B cell (primary cell): ENCODE results near the gene UNC5A. TPM values are rescaled to one million over a fixed set of nuclear protein-coding genes. Genes with fewer than 3 reads are reported as not detected.

Experiments used
- ATAC-seq: fragments of 200-7000 bp; cut with Tn5 transposase; one replicate; pipeline ENCODE4 v1.10.0; 2021; ENCODE audit warnings: low read depth, mild to moderate bottlenecking, moderate number of reproducible peaks, moderate library complexity
- CTCF ChIA-PET: fragments of 350-600 bp; sonication (Branson Sonifier 250); formaldehyde crosslinking; loops from one replicate; lab custom pipeline; 2021; ENCODE audit warnings: antibody characterized with exemption, inconsistent platforms; lab: Charles Lee
- POLR2A ChIA-PET: fragments of 350-600 bp; sonication (Branson Sonifier 250); formaldehyde crosslinking; loops from one replicate; lab custom pipeline; 2021; ENCODE audit warnings: antibody characterized with exemption; lab: Charles Lee
- DNase-seq: peaks from one replicate; pipeline ENCODE4 v3.0.0; 2013
- H2AFZ ChIP-seq: 2 replicates; pipeline ENCODE4 v1.6.1; 2012; ENCODE audit warnings: mild to moderate bottlenecking, low read depth, low read length; ENCODE audit not compliant: insufficient read depth, poor library complexity, severe bottlenecking
- H3K27ac ChIP-seq, 2 donors: 1 replicate in 1 of 2; 2 replicates in 1 of 2; pipeline ENCODE4 v1.5.1; 2012 to 2013; ENCODE audit warnings: low read length in 2 of 2, mild to moderate bottlenecking in 2 of 2, moderate library complexity in 1 of 2
- H3K27me3 ChIP-seq, 4 experiments: fragments of 200-600 bp in 1 of 4; sonication (generic) in 1 of 4; replicated peaks in 1 of 4; 1 replicate in 2 of 4; 2 replicates in 2 of 4; pipeline versions ENCODE4 v1.6.1 to v1.7.0; 2013 to 2016; ENCODE audit warnings: low read length in 3 of 4, mild to moderate bottlenecking in 2 of 4, mixed read lengths in 1 of 4, moderate library complexity in 1 of 4; ENCODE audit not compliant: insufficient read depth in 4 of 4, control insufficient read depth in 3 of 4; ENCODE audit errors: control extremely low read depth in 1 of 4
- H3K36me3 ChIP-seq, 2 experiments: replicated peaks in 1 of 2; 1 replicate in 1 of 2; 2 replicates in 1 of 2; pipeline versions ENCODE4 v1.6.1 to v1.7.1; 2013; ENCODE audit warnings: low read length in 1 of 2; ENCODE audit not compliant: insufficient read depth in 2 of 2, control insufficient read depth in 1 of 2; ENCODE audit errors: control extremely low read depth in 1 of 2, extremely low read depth in 1 of 2
- H3K4me1 ChIP-seq, 2 donors: fragments of 200-600 bp in 1 of 2; sonication (generic) in 1 of 2; 1 replicate in 1 of 2; 2 replicates in 1 of 2; pipeline versions ENCODE4 v1.5.1 to v1.6.1; 2013 to 2017; ENCODE audit warnings: low read length in 2 of 2; ENCODE audit not compliant: control insufficient read depth in 2 of 2, insufficient read depth in 2 of 2
- H3K4me2 ChIP-seq: replicated peaks from 2 replicates; pipeline ENCODE3; 2012; ENCODE audit warnings: mild to moderate bottlenecking, low read depth, low read length; ENCODE audit not compliant: poor library complexity, severe bottlenecking
- H3K4me3 ChIP-seq, 5 experiments: fragments of 200-600 bp in 1 of 5; sonication (generic) in 1 of 5; 1 replicate in 3 of 5; 2 replicates in 2 of 5; pipeline versions ENCODE4 v1.5.1 to v1.7.0; 2011 to 2016; ENCODE audit warnings: low read length in 4 of 5, mild to moderate bottlenecking in 4 of 5, low read depth in 2 of 5, control low read depth in 1 of 5, moderate library complexity in 1 of 5; ENCODE audit not compliant: insufficient read depth in 1 of 5; ENCODE audit errors: control extremely low read depth in 1 of 5, extremely low read depth in 1 of 5
- H3K79me2 ChIP-seq: fragments of 200-600 bp; sonication (generic); one replicate; pipeline ENCODE4 v1.6.0; 2016; ENCODE audit warnings: low read length; ENCODE audit not compliant: control insufficient read depth, insufficient read depth
- H3K9ac ChIP-seq: fragments of 200-600 bp; sonication (generic); 2 replicates; pipeline ENCODE4 v1.6.1; 2017; ENCODE audit warnings: mild to moderate bottlenecking, low read length, moderate library complexity
- H3K9me3 ChIP-seq, 3 donors: one replicate each; pipeline versions ENCODE4 v1.6.1 to v1.7.1; 2013; ENCODE audit warnings: low read length in 2 of 3; ENCODE audit not compliant: control insufficient read depth in 2 of 3, insufficient read depth in 1 of 3; ENCODE audit errors: control extremely low read depth in 1 of 3
- H4K20me1 ChIP-seq: 2 replicates; pipeline ENCODE4 v1.6.0; 2012; ENCODE audit warnings: mild to moderate bottlenecking, low read length; ENCODE audit not compliant: insufficient read depth, control insufficient read depth, poor library complexity, severe bottlenecking
- H3K27ac Mint-ChIP-seq: one replicate; pipeline ENCODE4 v1.8.0; 2021; ENCODE audit warnings: mixed read lengths
- H3K27me3 Mint-ChIP-seq: one replicate; pipeline ENCODE4 v1.8.0; 2021; ENCODE audit warnings: mixed read lengths
- H3K4me1 Mint-ChIP-seq: one replicate; pipeline ENCODE4 v1.8.0; 2021; ENCODE audit warnings: mixed read lengths
- H3K4me3 Mint-ChIP-seq: one replicate; pipeline ENCODE4 v1.8.0; 2021; ENCODE audit warnings: mixed read lengths
- H3K9me3 Mint-ChIP-seq: one replicate; pipeline ENCODE4 v1.8.0; 2022; ENCODE audit warnings: mixed read lengths; ENCODE audit not compliant: insufficient read depth
- EZH2 ChIP-seq: IDR thresholded peaks from 2 replicates; pipeline ENCODE4 v1.6.1; 2012; ENCODE audit warnings: borderline replicate concordance, low read depth, mild to moderate bottlenecking, moderate library complexity, low read length; ENCODE audit not compliant: insufficient read depth, poor library complexity, severe bottlenecking
- WGBS: methylation state at CpG from one replicate; pipeline ENCODE4 v1.1.5; 2013; ENCODE audit warnings: missing lambda C conversion rate; ENCODE audit not compliant: insufficient coverage; 5-methylcytosine and 5-hydroxymethylcytosine counted together
- intact Hi-C: fragments of 100-400 bp; cut with micrococcal nuclease; formaldehyde crosslinking; loops from one replicate; pipeline ENCODE4 v1.10.0; 2022
- polyA plus RNA-seq: library from polyadenylated mRNA; depleted of rRNA; stranded (reverse); fragments of >200 nt; gene quantifications from 2 replicates; pipeline ENCODE4 v1.2.3, GENCODE V29; 2012
- total RNA-seq, 2 donors: library from RNA; stranded (reverse); fragments of 120-200 nt in 1 of 2; gene quantifications; 1 replicate in 1 of 2; 2 replicates in 1 of 2; pipeline versions ENCODE4 v1.2.3 to v1.2.4, GENCODE V29; 2013 to 2022
- TF ChIP-seq, protein P1 (sequence below): fragments of 200-600 bp; IDR thresholded peaks from one replicate; pipeline ENCODE4 v1.8.0; 2022; ENCODE audit warnings: antibody characterized with exemption, mild to moderate bottlenecking

Gene UNC5A
- total and polyA plus RNA-seq, 2 donors (not counting 1 experiment from before 2014, with no cell fraction given): not detected

DNA sequence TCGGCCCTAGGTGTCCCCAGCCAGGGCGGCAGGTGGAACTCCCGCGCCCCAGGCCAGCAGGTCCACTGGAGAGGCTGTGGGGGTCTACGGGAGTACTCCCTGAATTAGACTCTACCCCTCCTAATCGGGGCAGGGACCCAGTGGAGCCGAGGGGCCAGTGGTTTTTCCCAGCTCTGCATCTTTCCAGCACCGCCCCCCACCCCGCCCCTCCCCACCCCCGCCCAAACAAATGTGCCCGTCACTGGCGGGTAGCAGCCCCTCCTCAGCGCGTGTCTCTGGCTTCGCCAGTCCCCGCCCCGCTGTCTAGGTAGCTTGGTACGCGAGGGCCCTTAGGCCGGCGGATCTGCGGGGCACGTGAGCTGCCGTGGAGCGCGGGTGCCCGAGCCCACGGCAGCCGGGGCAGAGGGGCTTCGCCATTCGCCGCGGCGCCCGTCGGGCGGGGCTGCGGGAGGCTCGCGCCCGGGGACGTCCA is 7.0 kb downstream of the UNC5A start:
- DNase-seq: peak; percentile 21
- Histone ChIP-seq H3K79me2 (no peaks in the 10 kb centered on the region), H3K36me3 (no peaks in the 10 kb centered on the region), H3K27me3 (peaks cover 0 to 72% (median 20%) of the 10 kb centered on the region in 4 experiments), H2AFZ (peak overlapping the region; percentile 45), H3K27ac (no peak overlapping the region), H3K4me2 (peak overlapping the region; percentile 76), H3K4me1 (peaks cover 7 to 8% of the 10 kb centered on the region in 2 donors), H3K9me3 (peaks cover 0 to 7% (median 0%) of the 10 kb centered on the region in 3 donors), H3K9ac (peak overlapping the region; percentile 45), H3K4me3 (peak overlapping the region in 2 of 5 experiments; percentile 25 to 46), H4K20me1 (no peaks in the 10 kb centered on the region)
- Mint-ChIP-seq H3K4me1 (peaks cover 12% of the 10 kb centered on the region), H3K4me3 (no peak overlapping the region), H3K27me3 (peaks cover 74% of the 10 kb centered on the region), H3K9me3 (no peaks in the 10 kb centered on the region), H3K27ac (no peak overlapping the region)
- intact Hi-C loops: no loop called here
- 4% methylated on average over 37 of the region's 42 CpGs for WGBS
- ATAC-seq: no peak
- ChIA-PET POLR2A (no interaction called here), CTCF (no interaction called here)
- TF ChIP-seq, protein P1, sequence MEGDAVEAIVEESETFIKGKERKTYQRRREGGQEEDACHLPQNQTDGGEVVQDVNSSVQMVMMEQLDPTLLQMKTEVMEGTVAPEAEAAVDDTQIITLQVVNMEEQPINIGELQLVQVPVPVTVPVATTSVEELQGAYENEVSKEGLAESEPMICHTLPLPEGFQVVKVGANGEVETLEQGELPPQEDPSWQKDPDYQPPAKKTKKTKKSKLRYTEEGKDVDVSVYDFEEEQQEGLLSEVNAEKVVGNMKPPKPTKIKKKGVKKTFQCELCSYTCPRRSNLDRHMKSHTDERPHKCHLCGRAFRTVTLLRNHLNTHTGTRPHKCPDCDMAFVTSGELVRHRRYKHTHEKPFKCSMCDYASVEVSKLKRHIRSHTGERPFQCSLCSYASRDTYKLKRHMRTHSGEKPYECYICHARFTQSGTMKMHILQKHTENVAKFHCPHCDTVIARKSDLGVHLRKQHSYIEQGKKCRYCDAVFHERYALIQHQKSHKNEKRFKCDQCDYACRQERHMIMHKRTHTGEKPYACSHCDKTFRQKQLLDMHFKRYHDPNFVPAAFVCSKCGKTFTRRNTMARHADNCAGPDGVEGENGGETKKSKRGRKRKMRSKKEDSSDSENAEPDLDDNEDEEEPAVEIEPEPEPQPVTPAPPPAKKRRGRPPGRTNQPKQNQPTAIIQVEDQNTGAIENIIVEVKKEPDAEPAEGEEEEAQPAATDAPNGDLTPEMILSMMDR: no peak
- no peak for TF ChIP-seq EZH2

DNA sequence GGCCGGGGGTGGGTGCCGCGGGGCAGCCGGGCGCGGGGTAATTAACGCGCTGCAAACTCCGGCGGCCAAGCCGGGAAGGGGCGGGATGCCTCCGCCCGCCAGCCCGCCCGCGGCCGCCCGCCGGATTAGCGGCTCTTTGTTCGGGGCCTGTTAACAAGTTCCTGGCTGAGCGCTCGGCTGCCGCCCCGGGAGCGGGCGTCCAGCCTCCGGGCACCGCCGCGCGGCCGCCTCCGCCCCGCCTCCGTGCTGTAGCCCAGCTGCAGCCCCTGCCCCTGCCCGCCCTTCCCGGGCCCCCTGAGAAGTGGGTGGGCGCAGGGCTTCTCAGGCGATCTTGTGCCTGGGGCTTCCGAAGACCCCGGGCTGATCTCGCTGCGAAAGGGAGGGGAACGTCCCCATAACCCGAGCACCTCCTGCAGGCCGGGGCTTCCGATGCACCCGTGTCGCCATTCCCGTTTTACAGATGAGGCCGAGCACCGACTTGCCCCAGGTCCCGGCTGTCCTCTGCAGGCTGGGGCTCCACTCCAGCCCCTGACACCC is 7.5 kb downstream of the UNC5A start:
- peak; percentile 46 for DNase-seq
- Histone ChIP-seq H3K4me1 (peaks cover 7 to 8% of the 10 kb centered on the region in 2 donors), H3K27me3 (peaks cover 0 to 70% (median 20%) of the 10 kb centered on the region in 4 experiments), H3K79me2 (no peaks in the 10 kb centered on the region), H3K36me3 (no peaks in the 10 kb centered on the region), H3K9me3 (peaks cover 0 to 7% (median 0%) of the 10 kb centered on the region in 3 donors), H3K4me3 (peak overlapping the region in 3 of 5 experiments; percentile 20 to 46 (median 25)), H2AFZ (peak overlapping the region; percentile 45), H4K20me1 (no peaks in the 10 kb centered on the region), H3K27ac (no peak overlapping the region), H3K9ac (peak overlapping the region; percentile 45), H3K4me2 (peak overlapping the region; percentile 76)
- ChIA-PET CTCF (no interaction called here), POLR2A (no interaction called here)
- peak overlapping the region; percentile 73 for H3K4me3 Mint-ChIP-seq
- H3K4me1 Mint-ChIP-seq: peaks cover 12% of the 10 kb centered on the region
- H3K9me3 Mint-ChIP-seq: no peaks in the 10 kb centered on the region
- no peak for ATAC-seq
- TF ChIP-seq, protein P1: no peak
- TF ChIP-seq EZH2: no peak
- intact Hi-C loops: no loop called here
- peaks cover 78% of the 10 kb centered on the region for H3K27me3 Mint-ChIP-seq
- WGBS: 2% methylated on average over 55 of the region's 55 CpGs
- no peak overlapping the region for H3K27ac Mint-ChIP-seq
